Lower leg skin (tissue), 3 donors: ENCODE results near the gene RIC3.

Experiments used
- POLR2A ChIP-seq, 2 donors: fragments of 450-650 bp; IDR thresholded peaks; one replicate each; pipeline ENCODE4 v1.6.1; 2016 to 2017; ENCODE audit warnings: antibody characterized with exemption in 2 of 2, mild to moderate bottlenecking in 1 of 2, moderate library complexity in 1 of 2
- TF ChIP-seq, protein P1 (sequence below), 3 donors: fragments of 450-650 bp; IDR thresholded peaks; one replicate each; pipeline ENCODE4 v1.5.1; 2016; ENCODE audit warnings: antibody characterized with exemption in 3 of 3, mild to moderate bottlenecking in 3 of 3, moderate library complexity in 2 of 3

DNA sequence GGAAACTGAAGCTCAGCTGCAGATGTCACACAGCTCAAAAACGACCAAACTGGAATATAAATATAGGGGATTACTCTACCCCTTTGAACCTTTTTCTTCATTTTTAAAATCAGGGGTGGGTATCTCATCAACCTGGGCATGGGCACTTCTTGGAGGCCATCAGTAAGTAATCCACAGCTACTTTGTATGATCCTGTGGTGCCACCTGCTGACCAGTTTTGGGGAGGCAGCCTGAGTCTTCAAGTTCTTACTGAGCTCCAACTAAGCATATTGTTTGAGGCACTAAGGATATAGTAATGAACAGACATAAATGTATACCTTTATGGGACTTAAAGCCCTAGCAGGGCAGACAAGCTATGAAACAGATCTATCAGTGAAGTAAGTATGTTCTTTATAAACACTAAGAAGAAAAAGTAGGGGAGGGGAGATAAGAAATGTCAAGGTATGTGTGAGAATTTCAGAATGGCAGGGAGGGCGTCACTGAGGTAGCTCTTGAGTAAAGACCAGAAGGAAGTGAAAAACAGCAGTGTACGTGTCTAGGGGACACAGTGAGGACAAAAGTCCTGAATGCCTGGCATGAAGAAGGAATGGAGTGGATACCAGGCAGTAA is 69.4 kb downstream of the RIC3 start:
- TF ChIP-seq, protein P1, sequence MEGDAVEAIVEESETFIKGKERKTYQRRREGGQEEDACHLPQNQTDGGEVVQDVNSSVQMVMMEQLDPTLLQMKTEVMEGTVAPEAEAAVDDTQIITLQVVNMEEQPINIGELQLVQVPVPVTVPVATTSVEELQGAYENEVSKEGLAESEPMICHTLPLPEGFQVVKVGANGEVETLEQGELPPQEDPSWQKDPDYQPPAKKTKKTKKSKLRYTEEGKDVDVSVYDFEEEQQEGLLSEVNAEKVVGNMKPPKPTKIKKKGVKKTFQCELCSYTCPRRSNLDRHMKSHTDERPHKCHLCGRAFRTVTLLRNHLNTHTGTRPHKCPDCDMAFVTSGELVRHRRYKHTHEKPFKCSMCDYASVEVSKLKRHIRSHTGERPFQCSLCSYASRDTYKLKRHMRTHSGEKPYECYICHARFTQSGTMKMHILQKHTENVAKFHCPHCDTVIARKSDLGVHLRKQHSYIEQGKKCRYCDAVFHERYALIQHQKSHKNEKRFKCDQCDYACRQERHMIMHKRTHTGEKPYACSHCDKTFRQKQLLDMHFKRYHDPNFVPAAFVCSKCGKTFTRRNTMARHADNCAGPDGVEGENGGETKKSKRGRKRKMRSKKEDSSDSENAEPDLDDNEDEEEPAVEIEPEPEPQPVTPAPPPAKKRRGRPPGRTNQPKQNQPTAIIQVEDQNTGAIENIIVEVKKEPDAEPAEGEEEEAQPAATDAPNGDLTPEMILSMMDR (IDR thresholded peaks at IDR 0.05): peak in 1 of 3 donors; percentile 57
- TF ChIP-seq POLR2A (IDR thresholded peaks at IDR 0.05): no peak
